H1 (cell line): ENCODE data around the gene CTNS. TPM values are rescaled to one million over a fixed set of nuclear protein-coding genes. Genes with fewer than 3 reads are reported as not detected.

Source experiments
- CTCF ChIA-PET: fragments of 300-600 bp; sonication (Branson Sonifier 250); formaldehyde crosslinking; loops from one replicate; lab custom pipeline; 2021; ENCODE audit not compliant: partially characterized antibody; lab: Charles Lee
- POLR2A ChIA-PET: fragments of 300-600 bp; sonication (Branson Sonifier 250); formaldehyde crosslinking; loops from one replicate; lab custom pipeline; 2021; ENCODE audit warnings: inconsistent platforms; ENCODE audit not compliant: partially characterized antibody; lab: Charles Lee
- DNase-seq, 2 experiments: peaks; one replicate each; pipeline versions ENCODE4 v3.0.0 to v3.0.0-alpha.2; 2010 to 2022; ENCODE audit warnings: low spot score in 2 of 2, low read depth in 1 of 2, mixed read lengths in 1 of 2
- FAIRE-seq: peaks from 2 replicates; lab custom pipeline; 2011; peaks lifted over from hg19 to GRCh38; lab: Jason Lieb, UNC
- H2AFZ ChIP-seq: 2 replicates; pipeline ENCODE4 v1.8.1; 2012; ENCODE audit warnings: low read length, inconsistent platforms
- H2AK5ac ChIP-seq: 2 replicates; pipeline ENCODE4 v1.6.1; 2013; ENCODE audit warnings: low read depth, low read length
- H2BK120ac ChIP-seq: replicated peaks from 2 replicates; pipeline ENCODE3; 2013; ENCODE audit warnings: low read depth, low read length, inconsistent platforms
- H2BK12ac ChIP-seq: 2 replicates; pipeline ENCODE4 v1.6.1; 2013; ENCODE audit warnings: low read depth, low read length
- H2BK15ac ChIP-seq: 2 replicates; pipeline ENCODE4 v1.6.1; 2013; ENCODE audit warnings: low read length
- H2BK20ac ChIP-seq: 2 replicates; pipeline ENCODE4 v1.6.1; 2013; ENCODE audit warnings: low read length
- H2BK5ac ChIP-seq: 2 replicates; pipeline ENCODE4 v1.6.1; 2013; ENCODE audit warnings: low read depth, low read length
- H3K14ac ChIP-seq: 2 replicates; pipeline ENCODE4 v1.6.1; 2013; ENCODE audit warnings: inconsistent platforms; ENCODE audit not compliant: insufficient read length
- H3K18ac ChIP-seq: 2 replicates; pipeline ENCODE4 v1.6.1; 2013; ENCODE audit warnings: low read length; ENCODE audit errors: extremely low read depth
- H3K23ac ChIP-seq: 2 replicates; pipeline ENCODE4 v1.6.1; 2013; ENCODE audit warnings: inconsistent platforms; ENCODE audit not compliant: insufficient read length
- H3K23me2 ChIP-seq: 2 replicates; pipeline ENCODE4 v1.6.1; 2013; ENCODE audit warnings: low read depth, low read length
- H3K27ac ChIP-seq: 2 replicates; pipeline ENCODE4 v1.6.1; 2011; ENCODE audit warnings: low read depth, low read length, inconsistent platforms
- H3K27me3 ChIP-seq, 4 experiments: replicated peaks in 1 of 4; 1 replicate in 1 of 4; 2 replicates in 3 of 4; pipeline versions ENCODE4 v1.6.1 to v1.8.1; 2011 to 2013; ENCODE audit warnings: low read length in 3 of 4, mild to moderate bottlenecking in 3 of 4, inconsistent platforms in 2 of 4, mixed read lengths in 2 of 4, moderate library complexity in 1 of 4; ENCODE audit not compliant: control insufficient read depth in 3 of 4, insufficient read depth in 3 of 4; ENCODE audit errors: extremely low read depth in 1 of 4
- H3K36me3 ChIP-seq, 4 experiments: 2 replicates each; pipeline versions ENCODE4 v1.6.1 to v1.8.1; 2011 to 2013; ENCODE audit warnings: mild to moderate bottlenecking in 4 of 4, low read length in 3 of 4, moderate library complexity in 2 of 4, control low read depth in 1 of 4, inconsistent platforms in 1 of 4; ENCODE audit not compliant: insufficient read depth in 4 of 4, control insufficient read depth in 2 of 4
- H3K4ac ChIP-seq: replicated peaks from 2 replicates; pipeline ENCODE3; 2013; ENCODE audit warnings: low read length, low read depth, mixed read lengths, inconsistent platforms; ENCODE audit not compliant: insufficient read length
- H3K4me1 ChIP-seq, 4 experiments: replicated peaks in 1 of 4; 1 replicate in 1 of 4; 2 replicates in 3 of 4; pipeline versions ENCODE4 v1.6.1 to v1.8.1; 2011 to 2013; ENCODE audit warnings: low read length in 3 of 4, inconsistent platforms in 2 of 4, mixed read lengths in 1 of 4; ENCODE audit not compliant: insufficient read depth in 4 of 4, control insufficient read depth in 3 of 4
- H3K4me2 ChIP-seq, 2 experiments: 2 replicates each; pipeline versions ENCODE4 v1.6.1 to v1.8.1; 2011 to 2013; ENCODE audit warnings: low read depth in 2 of 2, low read length in 2 of 2, control low read depth in 1 of 2, inconsistent platforms in 1 of 2, mild to moderate bottlenecking in 1 of 2; ENCODE audit not compliant: insufficient read depth in 1 of 2
- H3K4me3 ChIP-seq, 4 experiments: fragments of 200-600, 300-600 bp in 1 of 4; sonication (generic), shearing (Covaris generic), sonication (Bioruptor Twin) in 1 of 4; 2 replicates each; pipeline versions ENCODE4 v1.5.1 to v1.8.1; 2011 to 2016; ENCODE audit warnings: low read length in 4 of 4, low read depth in 3 of 4, control low read depth in 2 of 4, inconsistent platforms in 2 of 4, mild to moderate bottlenecking in 2 of 4, mixed read lengths in 1 of 4, moderate library complexity in 1 of 4; ENCODE audit not compliant: insufficient read depth in 2 of 4; ENCODE audit errors: extremely low read depth in 1 of 4
- H3K56ac ChIP-seq: replicated peaks from 2 replicates; pipeline ENCODE3; 2013; ENCODE audit warnings: low read depth, mild to moderate bottlenecking, mixed read lengths, low read length, inconsistent platforms; ENCODE audit not compliant: insufficient read length
- H3K79me1 ChIP-seq: 2 replicates; pipeline ENCODE4 v1.6.1; 2013; ENCODE audit warnings: low read depth, low read length, control low read depth
- H3K79me2 ChIP-seq, 2 experiments: 2 replicates each; pipeline versions ENCODE4 v1.6.1 to v1.8.1; 2012 to 2013; ENCODE audit warnings: low read length in 2 of 2, mild to moderate bottlenecking in 2 of 2, inconsistent platforms in 1 of 2; ENCODE audit not compliant: insufficient read depth in 2 of 2, control insufficient read depth in 1 of 2
- H3K9ac ChIP-seq, 4 experiments: replicated peaks in 1 of 4; 1 replicate in 1 of 4; 2 replicates in 3 of 4; pipeline versions ENCODE4 v1.6.1 to v1.8.1; 2011 to 2013; ENCODE audit warnings: low read depth in 3 of 4, low read length in 3 of 4, control low read depth in 2 of 4, mild to moderate bottlenecking in 2 of 4, moderate library complexity in 2 of 4, inconsistent platforms in 1 of 4; ENCODE audit errors: extremely low read depth in 1 of 4
- H3K9me3 ChIP-seq, 2 experiments: 2 replicates each; pipeline versions ENCODE4 v1.6.1 to v1.8.1; 2012 to 2013; ENCODE audit warnings: mild to moderate bottlenecking in 2 of 2, moderate library complexity in 2 of 2, control low read depth in 1 of 2, inconsistent platforms in 1 of 2, low read depth in 1 of 2, low read length in 1 of 2, mixed read lengths in 1 of 2; ENCODE audit not compliant: insufficient read depth in 2 of 2
- H4K20me1 ChIP-seq, 2 experiments: replicated peaks in 1 of 2; 2 replicates each; pipeline versions ENCODE3 to v1.8.1; 2011 to 2013; ENCODE audit warnings: inconsistent platforms in 2 of 2, low read length in 2 of 2, mild to moderate bottlenecking in 1 of 2; ENCODE audit not compliant: insufficient read depth in 2 of 2, control insufficient read depth in 1 of 2
- H4K5ac ChIP-seq: 2 replicates; pipeline ENCODE4 v1.6.1; 2013; ENCODE audit warnings: low read length, low read depth, mixed read lengths, inconsistent platforms; ENCODE audit not compliant: insufficient read length
- H4K8ac ChIP-seq: 2 replicates; pipeline ENCODE4 v1.8.0; 2013; ENCODE audit warnings: mild to moderate bottlenecking, moderate library complexity, low read length, inconsistent platforms; ENCODE audit not compliant: insufficient read depth; ENCODE audit errors: extremely low read depth
- H4K91ac ChIP-seq: replicated peaks from 2 replicates; pipeline ENCODE3; 2013; ENCODE audit warnings: low read length, mixed read lengths, inconsistent platforms; ENCODE audit not compliant: insufficient read length
- CHD2 ChIP-seq: IDR thresholded peaks from 2 replicates; pipeline ENCODE4 v1.6.1; 2012; ENCODE audit warnings: low read length, improper control_type of control experiment
- HDAC2 ChIP-seq, 2 experiments: fragments of 300-600 bp in 1 of 2; sonication (generic) in 1 of 2; IDR thresholded peaks; 2 replicates each; pipeline ENCODE4 v1.6.1; 2011 to 2012; ENCODE audit warnings: low read depth in 2 of 2, low read length in 2 of 2, mild to moderate bottlenecking in 2 of 2, moderate library complexity in 2 of 2, borderline replicate concordance in 1 of 2, inconsistent platforms in 1 of 2
- SAP30 ChIP-seq: fragments of 300-600 bp; sonication (generic); IDR thresholded peaks from 2 replicates; pipeline ENCODE4 v1.7.1; 2012; ENCODE audit warnings: low read length, moderate library complexity, mild to moderate bottlenecking, inconsistent platforms; ENCODE audit not compliant: insufficient read depth, insufficient replicate concordance
- SP2 ChIP-seq: IDR thresholded peaks from 2 replicates; pipeline ENCODE4 v1.6.1; 2012; ENCODE audit warnings: mild to moderate bottlenecking, low read length, inconsistent platforms
- TCF12 ChIP-seq: IDR thresholded peaks from 2 replicates; pipeline ENCODE4 v1.6.1; 2011; ENCODE audit warnings: low read depth, mild to moderate bottlenecking, low read length
- WGBS, 2 experiments: shearing (Covaris generic) in 1 of 2; methylation state at CpG; one replicate each; pipeline versions ENCODE4 v1.1.6 to v1.1.7; 2013 to 2015; ENCODE audit warnings: low lambda C conversion rate in 2 of 2, mixed read lengths in 2 of 2, inconsistent platforms in 1 of 2, low coverage in 1 of 2, missing lambda C conversion rate in 1 of 2; ENCODE audit not compliant: insufficient replicate concordance in 2 of 2, insufficient coverage in 1 of 2, insufficient read length in 1 of 2; ENCODE audit errors: extremely low coverage in 1 of 2, missing lambda C conversion rate in 1 of 2; 5-methylcytosine and 5-hydroxymethylcytosine counted together
- polyA plus RNA-seq, 7 experiments: library from polyadenylated mRNA; depleted of rRNA in 3 of 7; stranded (reverse) in 5 of 7; unstranded in 2 of 7; fragments of >200 nt in 5 of 7; fragments of 200-250 nt in 2 of 7; gene quantifications; 1 replicate in 5 of 7; 2 replicates in 1 of 7; 4 replicates in 1 of 7; pipeline versions ENCODE4 v1.2.1 to v1.2.3, GENCODE V29; 2011 to 2013; ENCODE audit warnings: missing spikeins in 2 of 7, mixed read lengths in 2 of 7
- total RNA-seq: library from RNA; stranded (reverse); fragmentation: NEBNext Ultra II Directional; extraction: Animal tissue kit (Norgen Biotek cat#: 25700); gene quantifications from 2 replicates; pipeline ENCODE4 v1.2.1, GENCODE V29; 2021
- TF ChIP-seq, protein P1 (sequence below), 3 experiments: IDR thresholded peaks; 1 replicate in 2 of 3; 2 replicates in 1 of 3; pipeline versions ENCODE4 v1.5.1 to v1.6.1; 2011; ENCODE audit warnings: low read length in 3 of 3, mild to moderate bottlenecking in 3 of 3, inconsistent platforms in 2 of 3, low read depth in 1 of 3, moderate library complexity in 1 of 3; ENCODE audit not compliant: insufficient read depth in 1 of 3; ENCODE audit errors: control extremely low read depth in 1 of 3
- TF ChIP-seq, protein P2 (sequence below): IDR thresholded peaks from 2 replicates; pipeline ENCODE4 v1.6.1; 2012; ENCODE audit warnings: low read length, inconsistent platforms

The CTNS gene
- total and polyA plus RNA-seq, 2 of the 8 experiments (the other 6 are each of a cell fraction or from before 2014, with no cell fraction given) = 11.6 to 12.9 TPM

DNA sequence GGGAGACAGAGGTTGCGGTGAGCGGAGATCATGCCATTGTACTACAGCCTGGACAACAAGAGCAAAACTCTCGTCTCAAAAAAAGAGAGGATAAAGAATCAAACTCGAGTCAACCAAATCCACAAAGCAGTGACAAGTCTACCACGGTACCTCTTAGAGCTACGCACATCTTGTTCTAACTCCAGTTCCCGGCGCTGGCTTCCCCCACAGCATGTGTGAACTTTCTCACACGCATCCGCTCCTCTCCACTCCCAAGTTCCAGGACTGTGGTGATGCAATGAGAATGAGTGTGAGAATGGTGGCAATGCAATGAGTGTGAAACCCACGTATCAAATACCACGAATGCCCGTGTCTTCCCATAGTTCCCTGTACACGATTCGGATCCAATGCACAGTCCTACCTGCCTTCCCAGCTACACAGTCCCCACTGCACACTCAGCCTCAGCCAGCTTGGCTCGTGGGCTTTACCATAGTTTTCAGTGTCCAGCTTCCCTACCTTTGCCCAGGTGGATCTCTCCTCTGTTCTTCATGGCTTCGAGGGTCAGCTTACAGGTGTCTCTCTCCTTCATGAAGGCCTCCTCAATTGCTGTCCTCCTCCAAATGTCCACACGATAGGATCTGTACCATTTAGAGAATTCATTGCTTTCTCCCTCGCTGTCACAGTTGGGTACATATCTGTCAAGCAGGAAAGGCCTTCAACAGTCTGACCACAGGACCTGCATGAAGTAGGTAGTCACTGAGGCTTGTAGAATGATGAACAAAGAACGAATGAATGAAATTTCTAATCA lies 68.6 kb downstream of the CTNS start:
- TF ChIP-seq, protein P1, sequence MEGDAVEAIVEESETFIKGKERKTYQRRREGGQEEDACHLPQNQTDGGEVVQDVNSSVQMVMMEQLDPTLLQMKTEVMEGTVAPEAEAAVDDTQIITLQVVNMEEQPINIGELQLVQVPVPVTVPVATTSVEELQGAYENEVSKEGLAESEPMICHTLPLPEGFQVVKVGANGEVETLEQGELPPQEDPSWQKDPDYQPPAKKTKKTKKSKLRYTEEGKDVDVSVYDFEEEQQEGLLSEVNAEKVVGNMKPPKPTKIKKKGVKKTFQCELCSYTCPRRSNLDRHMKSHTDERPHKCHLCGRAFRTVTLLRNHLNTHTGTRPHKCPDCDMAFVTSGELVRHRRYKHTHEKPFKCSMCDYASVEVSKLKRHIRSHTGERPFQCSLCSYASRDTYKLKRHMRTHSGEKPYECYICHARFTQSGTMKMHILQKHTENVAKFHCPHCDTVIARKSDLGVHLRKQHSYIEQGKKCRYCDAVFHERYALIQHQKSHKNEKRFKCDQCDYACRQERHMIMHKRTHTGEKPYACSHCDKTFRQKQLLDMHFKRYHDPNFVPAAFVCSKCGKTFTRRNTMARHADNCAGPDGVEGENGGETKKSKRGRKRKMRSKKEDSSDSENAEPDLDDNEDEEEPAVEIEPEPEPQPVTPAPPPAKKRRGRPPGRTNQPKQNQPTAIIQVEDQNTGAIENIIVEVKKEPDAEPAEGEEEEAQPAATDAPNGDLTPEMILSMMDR (IDR thresholded peaks at IDR 0.05; ENCODE audit: control extremely low read depth in 1 of 3, insufficient read depth in 1 of 3, low read depth in 1 of 3, low read length in 3 of 3) = no peak
- TF ChIP-seq SP2 = no peak
- TF ChIP-seq TCF12 = no peak
- no peak for TF ChIP-seq CHD2
- TF ChIP-seq, protein P2, sequence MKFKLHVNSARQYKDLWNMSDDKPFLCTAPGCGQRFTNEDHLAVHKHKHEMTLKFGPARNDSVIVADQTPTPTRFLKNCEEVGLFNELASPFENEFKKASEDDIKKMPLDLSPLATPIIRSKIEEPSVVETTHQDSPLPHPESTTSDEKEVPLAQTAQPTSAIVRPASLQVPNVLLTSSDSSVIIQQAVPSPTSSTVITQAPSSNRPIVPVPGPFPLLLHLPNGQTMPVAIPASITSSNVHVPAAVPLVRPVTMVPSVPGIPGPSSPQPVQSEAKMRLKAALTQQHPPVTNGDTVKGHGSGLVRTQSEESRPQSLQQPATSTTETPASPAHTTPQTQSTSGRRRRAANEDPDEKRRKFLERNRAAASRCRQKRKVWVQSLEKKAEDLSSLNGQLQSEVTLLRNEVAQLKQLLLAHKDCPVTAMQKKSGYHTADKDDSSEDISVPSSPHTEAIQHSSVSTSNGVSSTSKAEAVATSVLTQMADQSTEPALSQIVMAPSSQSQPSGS = no peak
- TF ChIP-seq HDAC2 (IDR thresholded peaks at IDR 0.05; ENCODE audit: borderline replicate concordance in 1 of 2, low read depth in 2 of 2, low read length in 2 of 2) = no peak
- no peak for TF ChIP-seq SAP30
- H4K20me1 ChIP-seq = no peaks in the 10 kb centered on the region
- WGBS, 2 experiments = 85% methylated on average over 20 of the region's 20 CpGs; no CpG with 5 or more reads in 1 of the 2 experiments

More for the DNA sequence above, 68.6 kb downstream of the CTNS start:
- Histone ChIP-seq H3K36me3 (no peaks in the 10 kb centered on the region; a peak in 1 of 8 replicates), H4K5ac (no peak overlapping the region), H3K9ac (no peak overlapping the region), H3K23ac (no peak overlapping the region), H3K23me2 (no peaks in the 10 kb centered on the region), H3K18ac (no peak overlapping the region), H2BK20ac (no peak overlapping the region), H3K79me2 (no peaks in the 10 kb centered on the region), H2BK15ac (no peak overlapping the region), H3K27me3 (no peaks in the 10 kb centered on the region), H3K4me1 (no peaks in the 10 kb centered on the region), H3K4me3 (no peak overlapping the region), H3K4me2 (no peak overlapping the region), H3K14ac (no peak overlapping the region), H4K8ac (no peak overlapping the region), H3K79me1 (no peaks in the 10 kb centered on the region), H4K91ac (no peak overlapping the region), H2AFZ (no peak overlapping the region), H2BK120ac (no peak overlapping the region), H2AK5ac (no peak overlapping the region), H2BK5ac (no peak overlapping the region), H3K4ac (no peak overlapping the region), H3K9me3 (peaks cover 0 to 4% of the 10 kb centered on the region in 2 experiments; a peak in 1 of 4 replicates), H3K56ac (no peak overlapping the region), H2BK12ac (no peak overlapping the region), H3K27ac (no peak overlapping the region)
- ChIA-PET POLR2A (no interaction called here), CTCF (interaction anchor here (0.6 to 1.2 kb wide), 3 partner anchors 15 to 171 kb away, joined by 3 read pairs; no protein-coding TSS in a partner anchor)
- no peak for DNase-seq
- FAIRE-seq = no peak
